ENCODE data around the gene SLC4A1. TPM values are rescaled to one million over a fixed set of nuclear protein-coding genes. Genes with fewer than 3 reads are reported as not detected.

The SLC4A1 gene
- total RNA-seq, 4 donors from 2014 or later, result not detected

- Histone ChIP-seq H3K9me3 (no peaks in the 10 kb centered on the region), H3K4me3 (peak within 1 kb of the TSS; percentile 84 to 98 (median 98)), H3K36me3 (peaks cover 0 to 17% (median 7%) of the 10 kb centered on the region in 4 donors), H3K27me3 (no peaks in the 10 kb centered on the region), H3K27ac (peak within 1 kb of the TSS; percentile 99 to 100 (median 100)), H3K4me1 (peaks cover 31 to 44% (median 39%) of the 10 kb centered on the region in 4 donors)
- TF ChIP-seq POLR2A (IDR thresholded peaks at IDR 0.05) (no peak), CTCF (IDR thresholded peaks at IDR 0.05) (no peak), EP300 (IDR thresholded peaks at IDR 0.05; ENCODE audit: low read depth) (no peak), POLR2AphosphoS5 (IDR thresholded peaks at IDR 0.05) (no peak)
- DNase-seq, result peak; percentile 63
- intact Hi-C loops (cut with DNase I; ENCODE audit: low total_unique reads) (loop anchor here (2.0 kb wide), 1 partner anchor 105 kb away; the partner anchor contains the start of gene SLC25A39), in situ Hi-C loops (cut with MboI; ENCODE audit: low pct_ligation_motif_present in 1 of 4, low pct_unique_long_range_greater_than_20kb in 1 of 4, low sequenced_read_pairs in 3 of 4) (loop anchor here in 2 of 4 donors (5.0 to 10.0 kb wide), 2 partner anchors 105 to 113 kb away; partner anchors contain the start of gene SLC25A39 (in 1 of the 2))
- 1% methylated on average over 28 of the region's 76 CpGs; no CpG with 5 or more reads in 1 of the 2 donors for WGBS, 2 donors (ENCODE audit: low coverage in 1 of 2)
Measured at GRCh38 chr17:44219616-44220212, 48.2 kb downstream of the SLC4A1 start, which contains the start of gene UBTF. Gene UBTF, minus strand, starts transcription at chr17:44219675. Its CDS starts 1,446 bp downstream, at chr17:44218229.

GRCh38 chr17:44219108-44219615 is 48.8 kb downstream of the SLC4A1 start:
- peaks cover 31 to 42% (median 37%) of the 10 kb centered on the region in 4 donors for H3K4me1 ChIP-seq
- DNase-seq, result peak; percentile 69
- peaks cover 0 to 19% (median 7%) of the 10 kb centered on the region in 4 donors for H3K36me3 ChIP-seq
- H3K9me3 ChIP-seq, result no peaks in the 10 kb centered on the region
- intact Hi-C loops (cut with DNase I; ENCODE audit: low total_unique reads) (loop anchor here (2.0 kb wide), 1 partner anchor 106 kb away; the partner anchor contains the start of gene SLC25A39), in situ Hi-C loops (cut with MboI; ENCODE audit: low pct_ligation_motif_present in 1 of 4, low pct_unique_long_range_greater_than_20kb in 1 of 4, low sequenced_read_pairs in 3 of 4) (loop anchor here in 2 of 4 donors (5.0 to 10.0 kb wide), 2 partner anchors 106 to 113 kb away; partner anchors contain the start of gene SLC25A39 (in 1 of the 2))
- TF ChIP-seq EP300 (IDR thresholded peaks at IDR 0.05; ENCODE audit: low read depth), result no peak
- peak; percentile 36 for TF ChIP-seq POLR2A (IDR thresholded peaks at IDR 0.05)
- peak in 2 of 3 donors; percentile 25 to 27 for TF ChIP-seq POLR2AphosphoS5 (IDR thresholded peaks at IDR 0.05)
- TF ChIP-seq CTCF (IDR thresholded peaks at IDR 0.05), result peak; percentile 17 to 68 (median 48)
- H3K27me3 ChIP-seq, result no peaks in the 10 kb centered on the region
- H3K4me3 ChIP-seq, result peak overlapping the region; percentile 84 to 98 (median 98)
- 1% methylated on average over 22 of the region's 73 CpGs; no CpG with 5 or more reads in 1 of the 2 donors for WGBS, 2 donors (ENCODE audit: low coverage in 1 of 2)
- peak overlapping the region; percentile 99 to 100 (median 100) for H3K27ac ChIP-seq

- intact Hi-C loops (cut with DNase I; ENCODE audit: low total_unique reads) (loop anchor here (2.0 kb wide), 1 partner anchor 106 kb away; the partner anchor contains the start of gene SLC25A39), in situ Hi-C loops (cut with MboI; ENCODE audit: low pct_ligation_motif_present in 1 of 4, low pct_unique_long_range_greater_than_20kb in 1 of 4, low sequenced_read_pairs in 3 of 4) (loop anchor here in 2 of 4 donors (5.0 to 10.0 kb wide), 2 partner anchors 106 to 114 kb away; partner anchors contain the start of gene SLC25A39 (in 1 of the 2))
- Histone ChIP-seq H3K9me3 (no peaks in the 10 kb centered on the region), H3K4me3 (peak overlapping the region; percentile 84 to 98 (median 98)), H3K36me3 (peaks cover 0 to 19% (median 7%) of the 10 kb centered on the region in 4 donors), H3K4me1 (peaks cover 27 to 37% (median 31%) of the 10 kb centered on the region in 4 donors), H3K27me3 (no peaks in the 10 kb centered on the region), H3K27ac (peak overlapping the region; percentile 99 to 100 (median 100))
- TF ChIP-seq CTCF (IDR thresholded peaks at IDR 0.05), result peak; percentile 43 to 70 (median 62)
- no peak for TF ChIP-seq EP300 (IDR thresholded peaks at IDR 0.05; ENCODE audit: low read depth)
- peak in 2 of 3 donors; percentile 68 to 77 for TF ChIP-seq POLR2AphosphoS5 (IDR thresholded peaks at IDR 0.05)
- no peak for TF ChIP-seq POLR2A (IDR thresholded peaks at IDR 0.05)
- DNase-seq, result peak; percentile 92
- 0% methylated on average over 23 of the region's 89 CpGs; no CpG with 5 or more reads in 1 of the 2 donors for WGBS, 2 donors (ENCODE audit: low coverage in 1 of 2)
Measured at GRCh38 chr17:44218344-44219107, 49.4 kb downstream of the SLC4A1 start.
